Spleen (tissue), 7 donors: Measurements from ENCODE around the gene TRMT61A.

Experiments
- CTCF ChIP-seq, 11 experiments: fragments of 200-600 bp in 7 of 11; fragments of 450-650 bp in 4 of 11; sonication (generic) in 4 of 11; IDR thresholded peaks in 8 of 11; conservative IDR thresholded peaks in 3 of 11; 1 replicate in 7 of 11; 2 replicates in 4 of 11; pipeline versions ENCODE4 v1.4.0 to v1.8.0; 2016 to 2021; ENCODE audit warnings: antibody characterized with exemption in 11 of 11, inconsistent platforms in 4 of 11, mild to moderate bottlenecking in 1 of 11
- POLR2A ChIP-seq, 3 donors: fragments of 450-650 bp; IDR thresholded peaks; one replicate each; pipeline ENCODE4 v1.5.1; 2017; ENCODE audit warnings: antibody characterized with exemption in 3 of 3, mild to moderate bottlenecking in 1 of 3
- donor health status: DM: no; HTN: no; CAD: no; lungs with moderate emphysema.
- donor health status: DM: no; HTN: no; CAD: no.
- donor health status: DM: no; HTN: no; CAD: no.

DNA sequence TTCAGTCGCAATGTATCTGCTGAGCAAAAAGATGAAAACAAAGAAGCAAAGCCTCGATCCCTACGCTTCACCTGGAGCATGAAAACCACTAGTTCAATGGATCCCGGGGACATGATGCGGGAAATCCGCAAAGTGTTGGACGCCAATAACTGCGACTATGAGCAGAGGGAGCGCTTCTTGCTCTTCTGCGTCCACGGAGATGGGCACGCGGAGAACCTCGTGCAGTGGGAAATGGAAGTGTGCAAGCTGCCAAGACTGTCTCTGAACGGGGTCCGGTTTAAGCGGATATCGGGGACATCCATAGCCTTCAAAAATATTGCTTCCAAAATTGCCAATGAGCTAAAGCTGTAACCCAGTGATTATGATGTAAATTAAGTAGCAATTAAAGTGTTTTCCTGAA, 26.1 kb upstream of the TRMT61A start:
- TF ChIP-seq CTCF (IDR thresholded peaks at IDR 0.05 in 8 of 11, conservative IDR thresholded peaks at IDR 0.05 in 3 of 11) (no peak), POLR2A (IDR thresholded peaks at IDR 0.05) (no peak)
